Large intestine (tissue), 3 donors: ENCODE measurements around the gene CCNL1. TPM values are rescaled to one million over a fixed set of nuclear protein-coding genes. Genes with fewer than 3 reads are reported as not detected.

Source experiments
- DNase-seq, 2 donors: peaks; one replicate each; pipeline versions ENCODE4 v3.0.0 to v3.0.0-alpha.2; 2013
- H3K27ac ChIP-seq: one replicate; pipeline ENCODE4 v1.5.1; 2013; ENCODE audit warnings: low read length
- H3K27me3 ChIP-seq: 2 replicates; pipeline ENCODE4 v1.6.1; 2013; ENCODE audit warnings: low read length; ENCODE audit not compliant: control insufficient read depth, insufficient read depth
- H3K36me3 ChIP-seq: 2 replicates; pipeline ENCODE4 v1.6.1; 2013; ENCODE audit warnings: low read length; ENCODE audit not compliant: control insufficient read depth, insufficient read depth
- H3K4me1 ChIP-seq: one replicate; pipeline ENCODE4 v1.6.1; 2013; ENCODE audit warnings: low read length; ENCODE audit not compliant: control insufficient read depth, insufficient read depth
- H3K4me3 ChIP-seq: one replicate; pipeline ENCODE4 v1.5.1; 2013; ENCODE audit warnings: low read length
- H3K9me3 ChIP-seq: one replicate; pipeline ENCODE4 v1.6.1; 2013; ENCODE audit warnings: mild to moderate bottlenecking, low read depth, low read length, moderate library complexity; ENCODE audit not compliant: control insufficient read depth
- WGBS: methylation state at CpG from one replicate; pipeline ENCODE4 v1.1.5; 2013; ENCODE audit warnings: low lambda C conversion rate; ENCODE audit not compliant: insufficient coverage; 5-methylcytosine and 5-hydroxymethylcytosine counted together
- polyA plus RNA-seq: library from polyadenylated mRNA; unstranded; fragments of 120-200 nt; gene quantifications from one replicate; pipeline ENCODE4 v1.2.1, GENCODE V29; 2013

The CCNL1 gene
- polyA plus RNA-seq, 1 donor, result 255 TPM

GRCh38 chr3:157132341-157132740 lies 27.6 kb downstream of the CCNL1 start:
- DNase-seq, result no peak
- peaks cover 87% of the 10 kb centered on the region for H3K4me1 ChIP-seq

DNA sequence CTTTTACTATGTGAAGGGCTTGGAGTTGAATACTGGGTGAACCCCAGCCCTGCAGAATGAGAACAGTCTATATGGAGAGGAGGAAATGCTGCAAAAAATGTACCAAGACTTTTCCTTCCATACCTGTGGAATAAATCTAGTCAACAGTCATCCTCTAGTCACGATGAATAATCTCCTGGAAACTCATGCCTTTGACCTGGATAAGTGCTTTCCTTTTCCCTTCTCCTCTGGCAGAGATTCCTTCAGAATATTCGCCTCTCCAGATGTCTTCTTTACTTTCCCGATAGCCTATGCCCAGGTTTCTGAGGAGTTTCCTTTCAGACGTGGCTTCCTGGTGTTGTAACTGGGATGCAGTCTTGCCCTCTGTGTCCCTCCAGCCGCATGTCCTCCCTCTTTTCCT lies 28.1 kb downstream of the CCNL1 start:
- no peaks in the 10 kb centered on the region for H3K9me3 ChIP-seq
- no peak overlapping the region for H3K27ac ChIP-seq
- DNase-seq, result no peak
- no peak overlapping the region for H3K4me3 ChIP-seq
- WGBS, result no CpG with 5 or more reads among the region's 5 CpGs
- H3K4me1 ChIP-seq, result peaks cover 87% of the 10 kb centered on the region
- no peaks in the 10 kb centered on the region for H3K36me3 ChIP-seq
- H3K27me3 ChIP-seq, result no peaks in the 10 kb centered on the region

More at GRCh38 chr3:157132341-157132740, 27.6 kb downstream of the CCNL1 start:
- H3K27me3 ChIP-seq, result no peaks in the 10 kb centered on the region
- no peak overlapping the region for H3K27ac ChIP-seq
- H3K9me3 ChIP-seq, result no peaks in the 10 kb centered on the region
- no peaks in the 10 kb centered on the region for H3K36me3 ChIP-seq
- WGBS, result no CpG with 5 or more reads among the region's 1 CpG
- H3K4me3 ChIP-seq, result no peak overlapping the region

- Histone ChIP-seq H3K4me1 (peaks cover 85% of the 10 kb centered on the region), H3K9me3 (no peaks in the 10 kb centered on the region), H3K27ac (peak overlapping the region; percentile 86), H3K36me3 (no peaks in the 10 kb centered on the region), H3K4me3 (no peak overlapping the region), H3K27me3 (no peaks in the 10 kb centered on the region)
- DNase-seq, result peak; percentile 89 to 91
- WGBS, result no CpG with 5 or more reads among the region's 23 CpGs
Measured at GRCh38 chr3:157130467-157131251, 29.3 kb downstream of the CCNL1 start.

DNA sequence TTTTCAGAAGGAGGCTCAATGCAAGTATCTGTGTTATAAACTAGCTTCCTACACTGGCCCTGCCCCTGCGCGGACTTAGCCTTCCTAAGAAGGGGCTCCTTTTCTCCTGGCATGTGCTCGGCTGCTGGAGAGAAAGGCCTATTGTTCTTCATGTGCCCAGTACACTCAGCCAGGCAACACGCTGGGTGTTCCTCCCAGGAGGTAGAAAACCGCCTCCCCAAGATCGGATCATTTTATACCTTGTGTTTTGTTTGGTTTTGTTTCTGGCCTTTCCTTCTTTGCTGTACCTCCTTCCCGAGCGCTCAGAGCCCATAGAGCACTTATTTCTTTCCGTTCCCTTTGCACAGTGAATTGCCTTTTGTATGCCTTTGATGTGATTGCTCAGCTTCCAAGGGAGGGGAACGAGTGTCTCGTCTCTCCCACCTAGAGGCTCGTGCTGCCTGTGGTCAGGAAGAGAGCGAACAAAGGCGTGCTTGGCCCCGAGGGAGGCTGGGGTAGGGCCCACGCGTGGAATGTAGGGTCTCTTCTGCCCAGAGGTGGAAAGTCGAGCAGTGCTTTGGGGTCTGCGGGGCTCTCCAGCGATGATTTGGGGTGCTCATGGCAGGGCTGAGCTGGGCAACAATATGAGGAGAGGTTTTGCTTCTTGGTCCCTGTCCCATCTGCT lies 30.0 kb downstream of the CCNL1 start:
- H3K27ac ChIP-seq, result peak overlapping the region; percentile 86
- no peaks in the 10 kb centered on the region for H3K36me3 ChIP-seq
- no peaks in the 10 kb centered on the region for H3K9me3 ChIP-seq
- no peak overlapping the region for H3K4me3 ChIP-seq
- no CpG with 5 or more reads among the region's 20 CpGs for WGBS
- peaks cover 82% of the 10 kb centered on the region for H3K4me1 ChIP-seq
- peak in 1 of 2 donors; percentile 80 for DNase-seq
- H3K27me3 ChIP-seq, result no peaks in the 10 kb centered on the region

DNA sequence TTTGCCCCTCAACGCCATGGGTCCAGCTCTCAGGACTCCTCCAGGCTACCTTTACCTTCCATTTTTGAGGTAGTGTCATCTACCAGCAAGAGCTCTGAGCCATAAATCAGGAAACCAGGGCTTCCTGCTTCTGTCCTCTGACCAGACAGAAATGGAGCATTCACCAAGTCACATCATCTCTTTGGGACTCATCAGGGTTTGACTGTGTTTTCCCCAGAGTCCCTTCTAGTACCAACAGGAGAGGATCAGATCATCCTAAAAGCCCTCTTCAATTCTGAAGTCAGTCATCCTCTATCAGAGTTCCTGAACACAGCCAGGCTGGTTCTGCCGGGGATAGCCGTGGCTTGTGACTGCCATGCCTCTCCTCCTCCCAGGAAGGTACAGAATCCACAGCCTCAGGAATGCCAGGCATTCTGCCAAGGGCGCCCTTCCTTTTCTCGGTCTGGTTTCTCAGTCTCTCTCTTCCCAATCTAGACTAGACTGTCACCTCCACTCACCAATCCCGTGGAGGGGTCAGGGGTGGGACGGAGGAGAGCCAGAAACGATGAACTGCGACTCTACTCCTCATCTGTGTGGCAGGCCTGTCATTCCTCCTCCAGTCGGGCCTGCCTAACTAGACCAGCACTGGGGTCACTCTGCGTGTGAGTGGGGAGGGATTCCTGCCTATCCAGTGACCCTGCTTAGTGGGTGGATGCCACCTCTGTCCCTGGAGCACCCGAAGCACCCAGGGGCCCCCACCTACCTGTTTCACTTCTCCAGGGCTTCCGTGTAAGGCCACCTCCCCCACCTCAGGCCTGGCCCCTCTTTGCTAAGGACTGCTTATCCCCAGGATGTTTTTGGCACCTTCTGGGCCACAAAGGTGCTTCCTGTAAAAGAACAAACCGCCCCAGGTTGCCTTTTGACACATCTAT lies 30.9 kb downstream of the CCNL1 start:
- WGBS, result 74% methylated on average over 3 of the region's 14 CpGs
- no peaks in the 10 kb centered on the region for H3K9me3 ChIP-seq
- DNase-seq, result peak in 1 of 2 donors; percentile 76
- H3K27ac ChIP-seq, result peak overlapping the region; percentile 86
- H3K27me3 ChIP-seq, result no peaks in the 10 kb centered on the region
- no peaks in the 10 kb centered on the region for H3K36me3 ChIP-seq
- H3K4me1 ChIP-seq, result peaks cover 77% of the 10 kb centered on the region
- H3K4me3 ChIP-seq, result no peak overlapping the region

DNA sequence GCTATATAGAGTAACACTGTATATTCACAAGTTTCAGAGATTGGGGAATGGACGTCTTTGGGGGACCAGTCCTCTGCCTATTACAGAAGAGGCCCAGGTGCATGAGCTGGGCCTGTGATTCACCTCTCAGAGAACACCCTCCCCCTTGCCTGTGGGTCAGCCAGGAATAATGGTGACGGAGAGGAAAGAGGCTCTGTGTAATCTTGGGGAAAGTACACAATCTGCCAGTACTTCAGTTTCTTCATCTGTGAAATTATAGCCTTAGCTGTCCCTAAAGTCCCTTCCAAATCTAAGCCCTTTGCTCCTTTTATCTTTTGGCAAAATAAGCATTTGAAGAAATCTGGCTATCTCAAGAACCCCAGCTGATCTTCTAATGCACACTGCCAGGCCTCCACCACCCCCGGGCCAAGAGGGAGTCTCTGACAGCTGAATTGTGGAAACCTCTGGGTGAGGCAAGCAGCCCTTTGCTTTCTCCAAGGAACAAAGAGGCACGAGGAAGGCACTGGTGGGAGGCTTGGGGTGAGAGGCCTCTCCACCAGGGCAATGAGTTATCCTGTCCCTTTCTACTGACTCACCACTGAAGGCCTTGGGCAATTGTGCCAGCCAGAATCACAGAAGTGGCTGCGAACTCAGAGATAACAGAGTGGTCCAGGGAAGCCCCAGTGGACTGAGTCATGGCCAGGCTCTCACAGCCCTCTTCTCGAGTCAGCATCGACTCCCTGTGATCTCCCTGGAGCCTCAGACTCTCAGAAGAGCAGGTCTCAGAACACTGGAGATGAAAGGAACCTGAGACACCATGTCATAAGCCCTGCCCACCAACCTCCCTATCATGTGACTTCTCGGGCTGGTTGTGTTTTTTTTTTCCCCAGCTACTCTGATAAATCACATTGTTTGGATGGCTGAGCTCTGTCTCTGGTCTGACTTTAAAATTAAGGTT lies 31.8 kb downstream of the CCNL1 start:
- no CpG with 5 or more reads among the region's 8 CpGs for WGBS

DNA sequence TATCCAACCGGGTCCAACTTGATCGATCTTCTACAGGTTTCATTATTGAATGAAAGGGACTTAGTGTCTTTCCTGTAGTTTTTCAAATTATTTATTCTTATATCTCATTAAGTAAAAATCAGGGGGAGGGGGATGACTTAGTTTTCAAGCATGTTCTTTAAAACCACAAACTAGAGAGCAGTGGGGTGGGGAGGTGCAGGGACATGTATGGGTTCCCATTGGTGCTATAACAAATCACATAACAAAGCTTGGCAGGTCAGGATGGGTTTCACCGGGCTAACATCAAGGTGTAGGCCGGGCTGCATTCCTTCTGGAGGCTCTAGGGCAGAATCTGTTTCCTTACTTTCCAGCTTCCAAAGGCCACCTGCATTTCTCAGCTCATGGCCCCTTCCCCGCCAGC lies 32.7 kb downstream of the CCNL1 start:
- 100% methylated on average over 1 of the region's 5 CpGs for WGBS
- H3K9me3 ChIP-seq, result no peaks in the 10 kb centered on the region
- H3K27ac ChIP-seq, result peak overlapping the region; percentile 86
- H3K4me3 ChIP-seq, result no peak overlapping the region
- DNase-seq, result peak in 1 of 2 donors; percentile 16
- no peaks in the 10 kb centered on the region for H3K36me3 ChIP-seq
- no peaks in the 10 kb centered on the region for H3K27me3 ChIP-seq
- H3K4me1 ChIP-seq, result peaks cover 87% of the 10 kb centered on the region

More for the DNA sequence above, 31.8 kb downstream of the CCNL1 start:
- Histone ChIP-seq H3K27me3 (no peaks in the 10 kb centered on the region), H3K36me3 (no peaks in the 10 kb centered on the region), H3K9me3 (no peaks in the 10 kb centered on the region), H3K4me3 (no peak overlapping the region), H3K27ac (peak overlapping the region; percentile 86), H3K4me1 (peaks cover 80% of the 10 kb centered on the region)
- DNase-seq, result peak; percentile 82 to 85

DNA sequence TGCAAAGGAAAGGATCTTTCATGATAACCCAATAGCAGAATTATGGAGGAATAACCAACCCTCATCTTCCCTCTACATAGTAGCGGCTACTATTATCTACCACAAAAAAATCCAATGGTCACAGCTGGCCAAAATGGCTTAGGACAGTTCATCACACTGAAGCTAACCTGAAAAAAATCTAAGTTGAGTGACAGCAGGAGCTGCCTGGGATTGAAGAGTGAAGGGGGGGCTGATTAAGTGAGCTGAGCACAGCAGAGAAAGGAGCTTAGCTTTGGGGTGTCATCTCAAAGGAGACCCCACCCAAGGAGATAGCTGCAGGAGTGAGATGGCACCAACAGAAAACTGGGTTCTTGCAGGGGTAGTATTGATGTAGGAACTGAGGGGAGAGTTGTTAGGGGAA lies 33.6 kb downstream of the CCNL1 start:
- no CpG with 5 or more reads among the region's 1 CpG for WGBS
- Histone ChIP-seq H3K4me3 (no peak overlapping the region), H3K36me3 (no peaks in the 10 kb centered on the region), H3K4me1 (peaks cover 87% of the 10 kb centered on the region), H3K27me3 (no peaks in the 10 kb centered on the region), H3K9me3 (no peaks in the 10 kb centered on the region), H3K27ac (peak overlapping the region; percentile 81)
- no peak for DNase-seq

- peak in 1 of 2 donors; percentile 47 for DNase-seq
- H3K9me3 ChIP-seq, result peaks cover under 1% of the 10 kb centered on the region
- H3K4me3 ChIP-seq, result no peak overlapping the region
- no peaks in the 10 kb centered on the region for H3K27me3 ChIP-seq
- H3K4me1 ChIP-seq, result peaks cover 85% of the 10 kb centered on the region
- H3K27ac ChIP-seq, result peak overlapping the region; percentile 81
- H3K36me3 ChIP-seq, result no peaks in the 10 kb centered on the region
Measured at GRCh38 chr3:157125101-157125500, 34.8 kb downstream of the CCNL1 start.
